ENCODE measurements around the gene COG1. TPM values are rescaled to one million over a fixed set of nuclear protein-coding genes. Genes with fewer than 3 reads are reported as not detected.

The COG1 gene
- total RNA-seq, 1 experiment from 2014 or later: 26.5 TPM

- H3K9ac ChIP-seq (ENCODE audit: extremely low read depth, insufficient read length, low read length): no peak overlapping the region
- H3K56ac ChIP-seq (ENCODE audit: insufficient read length, low read depth, low read length): no peak overlapping the region
- no peak overlapping the region for H3K4me3 Mint-ChIP-seq
- no peaks in the 10 kb centered on the region for H3K27me3 ChIP-seq (ENCODE audit: insufficient read depth, low read length)
- no peaks in the 10 kb centered on the region for H3K27me3 Mint-ChIP-seq (ENCODE audit: low read depth)
- no peak for DNase-seq
- no peak overlapping the region for H4K8ac ChIP-seq (replicated peaks; ENCODE audit: insufficient read length, low read depth, low read length)
- H2BK15ac ChIP-seq (ENCODE audit: low read depth, low read length): no peak overlapping the region
- H3K9me3 Mint-ChIP-seq: no peaks in the 10 kb centered on the region
- no peaks in the 10 kb centered on the region for H3K23me2 ChIP-seq (ENCODE audit: insufficient read length, low read depth, low read length, poor library complexity, severe bottlenecking)
- TF ChIP-seq CTCF (conservative IDR thresholded peaks at IDR 0.05): no peak
- no peak overlapping the region for H2BK120ac ChIP-seq (ENCODE audit: low read depth, low read length, poor library complexity, severe bottlenecking)
- no peak overlapping the region for H2BK12ac ChIP-seq (ENCODE audit: insufficient read length, low read depth, low read length)
- H3K4ac ChIP-seq (ENCODE audit: low read depth, low read length): no peak overlapping the region
- H4K20me1 ChIP-seq (ENCODE audit: control insufficient read depth, insufficient read depth, insufficient read length): no peaks in the 10 kb centered on the region
- H3K4me1 ChIP-seq (ENCODE audit: insufficient read depth, low read length): peaks cover 6% of the 10 kb centered on the region; the same call in 1 of the 2 replicates
- peaks cover 20% of the 10 kb centered on the region; the same call in 1 of the 2 replicates for H3K79me2 ChIP-seq (ENCODE audit: insufficient read depth, low read length)
- no peak overlapping the region for H3K23ac ChIP-seq (ENCODE audit: insufficient read length, low read depth, low read length)
- no peaks in the 10 kb centered on the region for H3K9me3 ChIP-seq (ENCODE audit: control insufficient read depth, low read depth, low read length)
- H3K18ac ChIP-seq (ENCODE audit: insufficient read length, low read depth, low read length): no peak overlapping the region
- no CpG with 5 or more reads among the region's 2 CpGs for WGBS (ENCODE audit: extremely low coverage, insufficient read length, low lambda C conversion rate)
- H2AK5ac ChIP-seq (ENCODE audit: insufficient read length, low read length): no peak overlapping the region
- no peak overlapping the region for H3T11ph ChIP-seq (ENCODE audit: low read length)
- peaks cover 3 to 21% (median 16%) of the 10 kb centered on the region in 3 experiments; a peak in 5 of 7 replicates for H3K36me3 Mint-ChIP-seq (ENCODE audit: insufficient read depth in 1 of 3, low read depth in 3 of 3)
- no peak overlapping the region for H4K5ac ChIP-seq (ENCODE audit: insufficient read length, low read depth, low read length)
- H3K27ac ChIP-seq (ENCODE audit: insufficient read length, low read depth, low read length): no peak overlapping the region
- H2AFZ ChIP-seq (ENCODE audit: low read length): no peak overlapping the region
- H3K14ac ChIP-seq (ENCODE audit: insufficient read depth, low read length): no peak overlapping the region
- peaks cover 4% of the 10 kb centered on the region for H3K79me1 ChIP-seq (ENCODE audit: insufficient read depth, low read depth, low read length, poor library complexity, severe bottlenecking)
- peak overlapping the region in 1 of 3 experiments; percentile 21; a peak in 1 of 7 replicates for H3K27ac Mint-ChIP-seq
- H3K4me2 ChIP-seq (ENCODE audit: insufficient read depth, insufficient read length, low read length): no peak overlapping the region
- H4K91ac ChIP-seq (ENCODE audit: insufficient read length, low read depth, low read length): no peak overlapping the region
- H3K4me1 Mint-ChIP-seq: peaks cover 33 to 34% of the 10 kb centered on the region in 2 experiments
- H2BK20ac ChIP-seq (ENCODE audit: low read depth, low read length, poor library complexity, severe bottlenecking): no peak overlapping the region
- H2BK5ac ChIP-seq (ENCODE audit: insufficient read length, low read length): no peak overlapping the region
Measured at GRCh38 chr17:73224237-73224636, 31.4 kb downstream of the COG1 start.
